MM.1S (cell line): ENCODE results near the gene CSNK1D.

ENCODE experiments used
- DNase-seq: peaks from one replicate; pipeline ENCODE4 v3.0.0-alpha.2; 2015
- H2AFZ ChIP-seq: fragments of 300-600 bp; sonication (generic); 2 replicates; pipeline ENCODE4 v1.6.0; 2016; ENCODE audit warnings: antibody characterized with exemption, low read length
- H3F3A ChIP-seq: fragments of 300-600 bp; sonication (generic); 2 replicates; pipeline ENCODE4 v1.6.1; 2016; ENCODE audit warnings: mild to moderate bottlenecking, antibody characterized with exemption, low read length, moderate library complexity, mixed read lengths; ENCODE audit not compliant: insufficient read depth
- H3K27ac ChIP-seq: fragments of 300-600 bp; sonication (generic); 2 replicates; pipeline ENCODE4 v1.5.1; 2016; ENCODE audit warnings: mild to moderate bottlenecking, low read length
- H3K27me3 ChIP-seq: fragments of 300-600 bp; sonication (generic); replicated peaks from 2 replicates; pipeline ENCODE4 v1.6.0; 2016; ENCODE audit warnings: low read length; ENCODE audit not compliant: insufficient read depth
- H3K36me3 ChIP-seq: fragments of 300-600 bp; sonication (generic); replicated peaks from 2 replicates; pipeline ENCODE4 v1.6.1; 2016; ENCODE audit warnings: mild to moderate bottlenecking, low read length, mixed read lengths; ENCODE audit not compliant: insufficient read depth
- H3K4me1 ChIP-seq: fragments of 300-600 bp; sonication (generic); 2 replicates; pipeline ENCODE4 v1.6.1; 2016; ENCODE audit warnings: low read length, mixed read lengths
- H3K4me2 ChIP-seq: fragments of 300-600 bp; sonication (generic); 2 replicates; pipeline ENCODE4 v1.6.0; 2016; ENCODE audit warnings: low read depth, low read length
- H3K4me3 ChIP-seq: fragments of 300-600 bp; sonication (generic); 2 replicates; pipeline ENCODE4 v1.5.1; 2016; ENCODE audit warnings: low read length, mixed read lengths
- H3K79me2 ChIP-seq: fragments of 300-600 bp; sonication (generic); 2 replicates; pipeline ENCODE4 v1.6.1; 2016; ENCODE audit warnings: mixed run types, low read length, mixed read lengths
- H3K9ac ChIP-seq: fragments of 300-600 bp; sonication (generic); 2 replicates; pipeline ENCODE4 v1.6.1; 2016; ENCODE audit warnings: low read length, mixed read lengths
- H3K9me2 ChIP-seq: fragments of 300-600 bp; sonication (generic); replicated peaks from 2 replicates; pipeline ENCODE4 v1.6.1; 2016; ENCODE audit warnings: mild to moderate bottlenecking, low read length, mixed read lengths; ENCODE audit not compliant: insufficient read depth
- H3K9me3 ChIP-seq: fragments of 300-600 bp; sonication (generic); replicated peaks from 2 replicates; pipeline ENCODE4 v1.6.1; 2016; ENCODE audit warnings: mild to moderate bottlenecking, low read length, mixed read lengths; ENCODE audit not compliant: insufficient read depth
- H4K20me1 ChIP-seq: fragments of 300-600 bp; sonication (generic); 2 replicates; pipeline ENCODE4 v1.6.1; 2016; ENCODE audit warnings: mild to moderate bottlenecking, low read length, moderate library complexity, mixed read lengths; ENCODE audit not compliant: insufficient read depth
- EZH2 ChIP-seq: fragments of 300-600 bp; sonication (generic); optimal IDR thresholded peaks from 2 replicates; pipeline ENCODE3; 2017; ENCODE audit warnings: low read depth, mild to moderate bottlenecking, antibody characterized with exemption, low read length, mixed read lengths
- EZH2phosphoT487 ChIP-seq: fragments of 300-600 bp; sonication (generic); IDR thresholded peaks from 2 replicates; pipeline ENCODE4 v1.6.1; 2018; ENCODE audit warnings: antibody characterized with exemption, low read length
- TF ChIP-seq, protein P1 (sequence below): fragments of 300-600 bp; sonication (generic); IDR thresholded peaks from 2 replicates; pipeline ENCODE4 v1.5.1; 2016; ENCODE audit warnings: antibody characterized with exemption, low read length, mixed read lengths

The CSNK1D gene

DNA sequence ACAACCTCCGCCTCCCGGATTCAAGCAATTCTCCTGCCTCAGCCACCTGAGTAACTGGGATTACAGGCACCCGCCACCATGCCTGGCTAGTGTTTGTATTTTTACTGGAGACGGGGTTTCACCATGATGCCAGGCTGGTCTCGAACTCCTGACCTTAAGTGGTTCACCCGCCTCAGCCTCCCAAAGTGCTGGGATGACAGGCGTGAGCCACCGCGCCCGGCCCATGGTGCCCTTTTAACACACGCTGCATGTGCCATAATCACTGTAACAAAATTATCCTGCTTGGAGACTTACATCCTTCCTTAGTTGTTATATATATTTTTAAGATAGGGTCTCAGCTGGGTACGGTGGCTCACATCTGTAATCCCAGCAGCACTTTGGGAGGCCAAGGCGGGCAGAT is 38.5 kb upstream of the CSNK1D start:
- TF ChIP-seq, protein P1, sequence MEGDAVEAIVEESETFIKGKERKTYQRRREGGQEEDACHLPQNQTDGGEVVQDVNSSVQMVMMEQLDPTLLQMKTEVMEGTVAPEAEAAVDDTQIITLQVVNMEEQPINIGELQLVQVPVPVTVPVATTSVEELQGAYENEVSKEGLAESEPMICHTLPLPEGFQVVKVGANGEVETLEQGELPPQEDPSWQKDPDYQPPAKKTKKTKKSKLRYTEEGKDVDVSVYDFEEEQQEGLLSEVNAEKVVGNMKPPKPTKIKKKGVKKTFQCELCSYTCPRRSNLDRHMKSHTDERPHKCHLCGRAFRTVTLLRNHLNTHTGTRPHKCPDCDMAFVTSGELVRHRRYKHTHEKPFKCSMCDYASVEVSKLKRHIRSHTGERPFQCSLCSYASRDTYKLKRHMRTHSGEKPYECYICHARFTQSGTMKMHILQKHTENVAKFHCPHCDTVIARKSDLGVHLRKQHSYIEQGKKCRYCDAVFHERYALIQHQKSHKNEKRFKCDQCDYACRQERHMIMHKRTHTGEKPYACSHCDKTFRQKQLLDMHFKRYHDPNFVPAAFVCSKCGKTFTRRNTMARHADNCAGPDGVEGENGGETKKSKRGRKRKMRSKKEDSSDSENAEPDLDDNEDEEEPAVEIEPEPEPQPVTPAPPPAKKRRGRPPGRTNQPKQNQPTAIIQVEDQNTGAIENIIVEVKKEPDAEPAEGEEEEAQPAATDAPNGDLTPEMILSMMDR, result no peak
- TF ChIP-seq EZH2phosphoT487 (no peak), EZH2 (no peak)
- H3K9me3 ChIP-seq, result no peaks in the 10 kb centered on the region

DNA sequence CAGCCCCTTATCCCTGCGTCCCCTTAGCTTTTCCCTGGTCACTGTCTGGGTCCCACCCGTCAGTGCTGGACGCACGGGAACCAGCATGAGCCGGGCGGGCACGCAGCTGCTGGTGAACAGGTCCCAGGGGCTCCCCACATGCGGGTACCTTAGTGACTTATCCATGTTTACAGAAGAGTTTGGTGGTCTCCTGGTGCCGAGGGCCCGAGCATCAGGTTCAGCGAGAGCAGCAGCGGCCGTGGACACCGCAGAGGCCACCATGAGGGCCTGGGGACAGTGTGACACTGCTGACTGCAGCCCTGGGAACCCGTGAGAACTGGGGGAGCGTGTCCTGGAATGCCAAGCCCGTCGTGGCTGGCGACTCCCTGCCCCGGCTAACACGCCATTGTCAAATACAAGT is 37.4 kb upstream of the CSNK1D start:
- peaks cover 48% of the 10 kb centered on the region for H3K27me3 ChIP-seq
- no peak overlapping the region for H2AFZ ChIP-seq
- no peak for DNase-seq
- no peaks in the 10 kb centered on the region for H3K9me2 ChIP-seq
- no peaks in the 10 kb centered on the region for H3K9me3 ChIP-seq
- TF ChIP-seq EZH2, result no peak
- TF ChIP-seq EZH2phosphoT487, result no peak
- TF ChIP-seq, protein P1, result no peak
- no peaks in the 10 kb centered on the region for H4K20me1 ChIP-seq
- H3K4me2 ChIP-seq, result no peak overlapping the region
- no peaks in the 10 kb centered on the region for H3K79me2 ChIP-seq
- H3K4me1 ChIP-seq, result peaks cover 5% of the 10 kb centered on the region
- no peak overlapping the region for H3K4me3 ChIP-seq
- H3K27ac ChIP-seq, result no peak overlapping the region
- no peaks in the 10 kb centered on the region for H3F3A ChIP-seq
- H3K36me3 ChIP-seq, result no peaks in the 10 kb centered on the region
- no peak overlapping the region for H3K9ac ChIP-seq

More for the DNA sequence above, 38.5 kb upstream of the CSNK1D start:
- no peak for DNase-seq
- no peak overlapping the region for H3K4me3 ChIP-seq
- no peaks in the 10 kb centered on the region for H4K20me1 ChIP-seq
- H3K27me3 ChIP-seq, result peaks cover 58% of the 10 kb centered on the region
- H3K27ac ChIP-seq, result no peak overlapping the region
- no peaks in the 10 kb centered on the region for H3K79me2 ChIP-seq
- no peak overlapping the region for H3K9ac ChIP-seq
- H3K9me2 ChIP-seq, result no peaks in the 10 kb centered on the region
- H2AFZ ChIP-seq, result no peak overlapping the region
- no peaks in the 10 kb centered on the region for H3K36me3 ChIP-seq
- no peaks in the 10 kb centered on the region for H3F3A ChIP-seq
- peaks cover 8% of the 10 kb centered on the region for H3K4me1 ChIP-seq
- no peak overlapping the region for H3K4me2 ChIP-seq

DNA sequence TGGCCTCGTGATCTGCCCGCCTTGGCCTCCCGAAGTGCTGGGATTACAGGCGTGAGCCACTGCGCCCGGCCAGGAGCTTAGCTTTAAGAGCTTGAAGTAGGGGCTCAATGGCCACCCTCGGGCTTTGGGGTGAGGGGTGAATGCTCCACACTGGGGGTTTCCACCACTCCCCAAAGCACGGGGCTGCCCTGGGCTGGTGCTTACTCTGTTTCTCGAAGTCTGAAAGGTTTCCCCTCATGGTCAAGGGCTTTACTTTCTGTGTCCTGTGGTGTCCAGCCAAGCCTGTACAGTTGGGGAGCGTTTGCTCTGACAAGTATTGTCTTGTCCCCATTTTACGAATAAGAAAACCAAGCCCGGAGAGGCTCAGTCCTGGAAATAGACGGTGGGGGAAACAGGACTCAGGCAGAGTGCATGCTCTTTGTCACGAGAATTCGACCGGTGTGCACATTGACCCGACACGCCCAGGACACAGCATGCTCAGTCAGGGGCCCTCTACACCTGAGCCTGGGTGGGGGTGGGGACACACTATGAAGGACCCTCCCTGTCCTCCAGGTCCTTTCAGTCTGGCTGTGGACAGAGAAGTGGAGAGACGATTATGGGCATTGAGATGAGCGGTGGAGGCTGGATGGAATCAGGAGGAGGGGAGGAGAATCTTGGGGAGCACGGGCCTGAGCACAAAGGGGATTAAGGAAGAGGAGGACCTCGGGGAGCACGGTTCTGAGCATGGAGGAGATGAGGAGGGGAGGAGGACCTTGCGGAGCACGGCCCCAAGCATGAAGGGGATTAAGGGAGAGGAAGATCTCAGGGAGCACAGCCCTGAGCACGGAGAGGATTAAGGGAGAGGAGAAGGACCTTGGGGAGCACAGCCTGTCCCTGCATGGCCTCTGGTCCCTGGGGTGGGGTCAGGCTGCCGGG is 36.4 kb upstream of the CSNK1D start:
- no peaks in the 10 kb centered on the region for H3K9me2 ChIP-seq
- no peaks in the 10 kb centered on the region for H4K20me1 ChIP-seq
- H3F3A ChIP-seq, result no peaks in the 10 kb centered on the region
- H3K4me3 ChIP-seq, result no peak overlapping the region
- TF ChIP-seq EZH2phosphoT487 (no peak), EZH2 (no peak)
- TF ChIP-seq, protein P1, result no peak
- no peak overlapping the region for H3K27ac ChIP-seq
- no peak overlapping the region for H3K9ac ChIP-seq
- no peak overlapping the region for H2AFZ ChIP-seq
- no peaks in the 10 kb centered on the region for H3K4me1 ChIP-seq
- H3K79me2 ChIP-seq, result no peaks in the 10 kb centered on the region
- no peaks in the 10 kb centered on the region for H3K9me3 ChIP-seq
- DNase-seq, result no peak
- H3K36me3 ChIP-seq, result no peaks in the 10 kb centered on the region
- H3K27me3 ChIP-seq, result peaks cover 42% of the 10 kb centered on the region
- H3K4me2 ChIP-seq, result no peak overlapping the region
